GM12878 (cell line): ENCODE data around the gene A3GALT2.

Experiments
- HDAC6 ChIP-seq: fragments of 200-600 bp; sonication (generic); IDR thresholded peaks from one replicate; pipeline ENCODE4 v1.8.0; 2017; ENCODE audit warnings: antibody characterized with exemption; ENCODE audit not compliant: unreplicated experiment
- ZNF24 ChIP-seq: fragments of 450-650 bp; IDR thresholded peaks from 2 replicates; pipeline ENCODE4 v1.6.1; 2017; ENCODE audit warnings: antibody characterized with exemption, mild to moderate bottlenecking
- TF ChIP-seq, protein P1 (sequence below), 3 experiments: IDR thresholded peaks in 2 of 3; conservative IDR thresholded peaks in 1 of 3; 2 replicates each; pipeline ENCODE4 v1.5.1; 2011; ENCODE audit warnings: low read depth in 3 of 3, low read length in 3 of 3, mild to moderate bottlenecking in 3 of 3, control low read depth in 2 of 3, moderate library complexity in 2 of 3, inconsistent platforms in 1 of 3, mixed read lengths in 1 of 3; ENCODE audit not compliant: control insufficient read depth in 2 of 3, insufficient read depth in 1 of 3; ENCODE audit errors: extremely low read depth in 1 of 3

DNA sequence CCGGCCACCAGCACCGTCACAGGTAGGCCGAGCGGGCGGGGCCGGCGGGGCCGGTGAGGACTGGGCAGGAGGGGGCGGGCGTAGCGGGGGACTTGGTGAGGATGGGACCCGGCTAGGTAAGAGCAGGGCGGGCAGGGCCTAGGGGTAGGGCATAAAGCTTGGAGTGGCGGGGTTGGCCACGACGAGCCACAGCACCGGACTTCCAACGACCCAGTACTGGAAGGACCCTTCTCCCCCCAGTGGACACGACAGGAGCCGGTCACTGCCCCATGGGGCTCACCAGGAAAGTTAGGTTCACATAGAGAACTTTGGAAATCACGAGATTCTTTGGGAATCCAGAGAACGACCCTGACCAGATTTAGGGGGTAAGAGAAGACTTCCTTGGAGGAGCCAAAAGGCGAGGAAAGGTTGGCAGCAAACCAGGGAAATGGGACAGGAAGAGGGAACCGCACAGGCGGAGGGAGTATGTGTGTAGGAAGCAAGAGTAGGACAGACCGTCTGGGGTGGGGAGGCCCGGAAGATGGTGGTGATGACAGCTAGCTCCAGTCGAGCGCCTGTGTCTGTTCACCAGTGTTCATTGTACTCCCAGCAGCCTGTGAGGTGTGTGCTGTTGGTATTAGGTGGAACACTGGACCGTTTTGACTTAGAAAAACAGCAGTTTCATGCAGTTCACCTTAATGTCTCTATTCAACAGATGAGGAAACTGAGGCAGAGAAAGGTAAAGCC, 44.2 kb downstream of the A3GALT2 start:
- TF ChIP-seq, protein P1, sequence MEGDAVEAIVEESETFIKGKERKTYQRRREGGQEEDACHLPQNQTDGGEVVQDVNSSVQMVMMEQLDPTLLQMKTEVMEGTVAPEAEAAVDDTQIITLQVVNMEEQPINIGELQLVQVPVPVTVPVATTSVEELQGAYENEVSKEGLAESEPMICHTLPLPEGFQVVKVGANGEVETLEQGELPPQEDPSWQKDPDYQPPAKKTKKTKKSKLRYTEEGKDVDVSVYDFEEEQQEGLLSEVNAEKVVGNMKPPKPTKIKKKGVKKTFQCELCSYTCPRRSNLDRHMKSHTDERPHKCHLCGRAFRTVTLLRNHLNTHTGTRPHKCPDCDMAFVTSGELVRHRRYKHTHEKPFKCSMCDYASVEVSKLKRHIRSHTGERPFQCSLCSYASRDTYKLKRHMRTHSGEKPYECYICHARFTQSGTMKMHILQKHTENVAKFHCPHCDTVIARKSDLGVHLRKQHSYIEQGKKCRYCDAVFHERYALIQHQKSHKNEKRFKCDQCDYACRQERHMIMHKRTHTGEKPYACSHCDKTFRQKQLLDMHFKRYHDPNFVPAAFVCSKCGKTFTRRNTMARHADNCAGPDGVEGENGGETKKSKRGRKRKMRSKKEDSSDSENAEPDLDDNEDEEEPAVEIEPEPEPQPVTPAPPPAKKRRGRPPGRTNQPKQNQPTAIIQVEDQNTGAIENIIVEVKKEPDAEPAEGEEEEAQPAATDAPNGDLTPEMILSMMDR (IDR thresholded peaks at IDR 0.05 in 2 of 3, conservative IDR thresholded peaks at IDR 0.05 in 1 of 3; ENCODE audit: control insufficient read depth in 2 of 3, extremely low read depth in 1 of 3, insufficient read depth in 1 of 3, low read depth in 3 of 3, low read length in 3 of 3): no peak
- TF ChIP-seq HDAC6: no peak
- no peak for TF ChIP-seq ZNF24
